Mucosa of descending colon (tissue), 3 donors: Measurements from ENCODE around the gene NPSR1. TPM values are rescaled to one million over a fixed set of nuclear protein-coding genes. Genes with fewer than 3 reads are reported as not detected.
A peak's percentile ranks its signal among the peaks of the same experiment; 100 is the strongest.
"Not testable (repeated sequence)": the region's sequence is repeated elsewhere in the genome, so short reads cannot be mapped to it uniquely, and the experiment has no call there.

Source experiments
- ATAC-seq: fragments of 200-7000 bp; cut with Tn5 transposase; one replicate; pipeline ENCODE4 v1.9.1; 2020; ENCODE audit warnings: mild to moderate bottlenecking, moderate library complexity
- DNase-seq, 3 donors: peaks; one replicate each; pipeline ENCODE4 v3.0.0-alpha.2; 2020
- H3K36me3 ChIP-seq: fragments of 200-600 bp; one replicate; pipeline ENCODE4 v1.8.0; 2021; ENCODE audit warnings: low read depth, mild to moderate bottlenecking
- H3K4me1 ChIP-seq: fragments of 200-600 bp; one replicate; pipeline ENCODE4 v1.8.0; 2021; ENCODE audit warnings: low read depth, mild to moderate bottlenecking
- H3K4me3 ChIP-seq: fragments of 200-600 bp; one replicate; pipeline ENCODE4 v1.8.0; 2021; ENCODE audit warnings: mild to moderate bottlenecking
- H3K9me3 ChIP-seq: fragments of 200-600 bp; one replicate; pipeline ENCODE4 v1.8.0; 2021; ENCODE audit warnings: mild to moderate bottlenecking
- intact Hi-C, 2 donors: fragments of 100-400 bp; cut with DNase I in 1 of 2; cut with micrococcal nuclease in 1 of 2; formaldehyde crosslinking; loops; one replicate each; pipeline versions ENCODE4 v1.11.0 to v1.11.1; 2022; cut with DNase I, micrococcal nuclease
- total RNA-seq, 3 donors: library from RNA; stranded (reverse); fragmentation: NEBNext Ultra II Directional in 2 of 3; extraction: Animal tissue kit (Norgen Biotek cat#: 25700) in 2 of 3; gene quantifications; one replicate each; pipeline versions ENCODE4 v1.2.1 to v1.2.4, GENCODE V29; 2021 to 2023
- TF ChIP-seq, protein P1 (sequence below): fragments of 200-600 bp; IDR thresholded peaks from one replicate; pipeline ENCODE4 v1.8.0; 2022; ENCODE audit warnings: antibody characterized with exemption, mild to moderate bottlenecking
- donor health status: DM: no; HTN: no; CAD: no; lungs with moderate emphysema.
- donor health status: DM: no; HTN: no; CAD: no.
- donor health status: DM: no; HTN: yes; CAD: no.

The NPSR1 gene
- total RNA-seq, 3 donors from 2014 or later = not detected

GRCh38 chr7:34875481-34875880 is 217.5 kb downstream of the NPSR1 start:
- Histone ChIP-seq H3K36me3 (no peaks in the 10 kb centered on the region), H3K9me3 (no peaks in the 10 kb centered on the region), H3K4me1 (no peaks in the 10 kb centered on the region), H3K4me3 (no peak overlapping the region)
- TF ChIP-seq, protein P1, sequence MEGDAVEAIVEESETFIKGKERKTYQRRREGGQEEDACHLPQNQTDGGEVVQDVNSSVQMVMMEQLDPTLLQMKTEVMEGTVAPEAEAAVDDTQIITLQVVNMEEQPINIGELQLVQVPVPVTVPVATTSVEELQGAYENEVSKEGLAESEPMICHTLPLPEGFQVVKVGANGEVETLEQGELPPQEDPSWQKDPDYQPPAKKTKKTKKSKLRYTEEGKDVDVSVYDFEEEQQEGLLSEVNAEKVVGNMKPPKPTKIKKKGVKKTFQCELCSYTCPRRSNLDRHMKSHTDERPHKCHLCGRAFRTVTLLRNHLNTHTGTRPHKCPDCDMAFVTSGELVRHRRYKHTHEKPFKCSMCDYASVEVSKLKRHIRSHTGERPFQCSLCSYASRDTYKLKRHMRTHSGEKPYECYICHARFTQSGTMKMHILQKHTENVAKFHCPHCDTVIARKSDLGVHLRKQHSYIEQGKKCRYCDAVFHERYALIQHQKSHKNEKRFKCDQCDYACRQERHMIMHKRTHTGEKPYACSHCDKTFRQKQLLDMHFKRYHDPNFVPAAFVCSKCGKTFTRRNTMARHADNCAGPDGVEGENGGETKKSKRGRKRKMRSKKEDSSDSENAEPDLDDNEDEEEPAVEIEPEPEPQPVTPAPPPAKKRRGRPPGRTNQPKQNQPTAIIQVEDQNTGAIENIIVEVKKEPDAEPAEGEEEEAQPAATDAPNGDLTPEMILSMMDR = no peak
- intact Hi-C loops = no loop called here
- DNase-seq (no peak), ATAC-seq (no peak)

- H3K4me3 ChIP-seq, DNase-seq, intact Hi-C loops, H3K4me1 ChIP-seq, H3K36me3 ChIP-seq, ATAC-seq: not testable (repeated sequence)
- peaks cover 12% of the 10 kb centered on the region for H3K9me3 ChIP-seq
These were observed 221.1 kb downstream of the NPSR1 start for GRCh38 chr7:34878944-34879735.

GRCh38 chr7:34879871-34880270 is 221.9 kb downstream of the NPSR1 start:
- H3K4me1 ChIP-seq = no peaks in the 10 kb centered on the region
- peaks cover 12% of the 10 kb centered on the region for H3K9me3 ChIP-seq
- no peak for DNase-seq
- intact Hi-C loops = no loop called here
- H3K4me3 ChIP-seq = no peak overlapping the region
- no peaks in the 10 kb centered on the region for H3K36me3 ChIP-seq
- TF ChIP-seq, protein P1 = no peak
- ATAC-seq = no peak

GRCh38 chr7:34883855-34884254 is 225.8 kb downstream of the NPSR1 start:
- intact Hi-C loops = not testable (repeated sequence)

DNA sequence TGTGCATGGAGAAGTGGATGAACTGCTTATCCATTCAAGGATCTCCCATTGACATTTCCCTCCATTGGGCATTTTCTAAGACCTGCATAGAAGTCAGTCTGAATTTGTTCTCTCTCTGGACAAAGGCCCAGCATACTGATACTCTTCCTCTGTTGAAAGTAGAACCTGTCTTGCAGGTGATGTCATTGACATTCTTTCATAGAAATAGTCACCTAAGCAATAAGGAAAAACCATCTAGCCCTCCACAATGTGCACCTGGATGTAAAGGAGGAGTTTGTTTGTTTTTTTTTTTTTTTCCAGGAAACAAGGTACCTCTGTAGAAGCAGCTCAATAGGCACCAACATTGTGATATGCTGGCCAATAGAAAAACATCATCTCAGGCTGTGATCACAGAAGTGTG is 228.8 kb downstream of the NPSR1 start:
- H3K36me3 ChIP-seq = no peaks in the 10 kb centered on the region
- H3K4me1 ChIP-seq = no peaks in the 10 kb centered on the region
- intact Hi-C loops = no loop called here
- TF ChIP-seq, protein P1 = no peak
- DNase-seq (peak in 1 of 3 donors; percentile 1), ATAC-seq (peak; percentile 65)
- no peak overlapping the region for H3K4me3 ChIP-seq
- H3K9me3 ChIP-seq = peaks cover 12% of the 10 kb centered on the region

More at GRCh38 chr7:34883855-34884254, 225.8 kb downstream of the NPSR1 start:
- peaks cover 12% of the 10 kb centered on the region for H3K9me3 ChIP-seq
- not testable (repeated sequence) for H3K4me1 ChIP-seq, ATAC-seq, H3K4me3 ChIP-seq, H3K36me3 ChIP-seq, DNase-seq

DNA sequence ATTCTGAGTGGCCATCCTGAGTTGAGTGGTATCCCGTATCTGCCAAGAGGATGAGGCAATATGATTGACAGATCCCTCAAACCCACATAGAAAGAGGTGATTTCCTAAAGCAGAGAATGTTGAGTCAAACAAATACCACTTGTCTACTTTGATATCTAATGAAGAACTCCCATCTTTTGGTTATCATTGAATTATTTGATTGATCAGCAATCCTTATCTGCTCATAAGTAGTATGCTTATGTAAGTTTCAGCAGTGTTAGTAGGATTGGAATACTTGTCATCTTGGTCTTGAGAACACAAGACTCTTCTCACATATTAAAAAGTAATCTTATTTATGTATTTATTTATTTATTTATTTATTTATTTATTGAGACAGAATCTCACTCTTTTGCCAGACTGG is 231.9 kb downstream of the NPSR1 start:
- DNase-seq (no peak), ATAC-seq (no peak)
- Histone ChIP-seq H3K36me3 (no peaks in the 10 kb centered on the region), H3K4me3 (no peak overlapping the region), H3K9me3 (peaks cover 1% of the 10 kb centered on the region), H3K4me1 (no peaks in the 10 kb centered on the region)
- intact Hi-C loops = no loop called here
- TF ChIP-seq, protein P1 = no peak
